Adrenal gland (tissue), 12 donors: ENCODE results near the gene CSNK1E. TPM values are rescaled to one million over a fixed set of nuclear protein-coding genes. Genes with fewer than 3 reads are reported as not detected.

Experiments used
- DNase-seq, 7 donors: peaks; one replicate each; pipeline ENCODE4 v3.0.0-alpha.2; 2019 to 2020
- H3K27ac ChIP-seq, 5 donors: fragments of 200-600 bp; sonication (generic) in 4 of 5; 1 replicate in 3 of 5; 2 replicates in 2 of 5; pipeline versions ENCODE4 v1.5.1 to v1.8.0; 2016 to 2020; ENCODE audit warnings: mild to moderate bottlenecking in 1 of 5
- H3K27me3 ChIP-seq: fragments of 200-600 bp; 2 replicates; pipeline ENCODE4 v1.8.0; 2021
- H3K36me3 ChIP-seq, 2 donors: fragments of 200-600 bp; replicated peaks in 1 of 2; 1 replicate in 1 of 2; 2 replicates in 1 of 2; pipeline versions ENCODE4 v1.5.1 to v1.8.0; 2018 to 2022
- H3K4me1 ChIP-seq, 2 donors: fragments of 200-600 bp; replicated peaks in 1 of 2; 1 replicate in 1 of 2; 2 replicates in 1 of 2; pipeline versions ENCODE4 v1.5.1 to v1.8.0; 2018 to 2021
- H3K4me3 ChIP-seq, 4 donors: fragments of 200-600 bp; sonication (generic) in 3 of 4; one replicate each; pipeline ENCODE4 v1.5.1; 2016 to 2018
- H3K9me3 ChIP-seq, 3 donors: fragments of 200-600 bp; sonication (generic) in 1 of 3; replicated peaks in 1 of 3; 1 replicate in 2 of 3; 2 replicates in 1 of 3; pipeline versions ENCODE4 v1.5.1 to v1.8.0; 2016 to 2021
- CTCF ChIP-seq, 6 experiments: fragments of 450-650 bp in 4 of 6; fragments of 200-600 bp in 2 of 6; sonication (generic) in 1 of 6; IDR thresholded peaks; 1 replicate in 5 of 6; 2 replicates in 1 of 6; pipeline versions ENCODE4 v1.5.1 to v1.8.0; 2016 to 2021; ENCODE audit warnings: antibody characterized with exemption in 6 of 6, mild to moderate bottlenecking in 2 of 6, moderate library complexity in 1 of 6
- POLR2A ChIP-seq, 2 donors: fragments of 450-650 bp; IDR thresholded peaks; one replicate each; pipeline ENCODE4 v1.6.1; 2017; ENCODE audit warnings: antibody characterized with exemption in 2 of 2, mild to moderate bottlenecking in 2 of 2, moderate library complexity in 1 of 2
- WGBS, 4 donors: extraction: QIAGEN DNeasy Blood & Tissue Kit in 2 of 4; methylation state at CpG; one replicate each; pipeline versions ENCODE4 v1.1.5 to v1.1.7; 2013 to 2017; 5-methylcytosine and 5-hydroxymethylcytosine counted together
- intact Hi-C, 2 donors: fragments of 100-400 bp; cut with DNase I; formaldehyde crosslinking; loops; one replicate each; pipeline versions ENCODE4 v1.14.1 to v1.15.0; 2022 to 2023
- polyA plus RNA-seq, 3 donors: library from polyadenylated mRNA; stranded (reverse); fragments of 200-250 nt in 2 of 3; fragments of 350-450 nt in 1 of 3; fragmentation: Illumina TruSeq in 1 of 3; extraction: RNeasy Lipid Tissue Mini Kit (QIAGEN cat#74804) in 1 of 3; gene quantifications; one replicate each; pipeline ENCODE4 v1.2.3, GENCODE V29; 2013 to 2014
- total RNA-seq, 9 donors: library from RNA; depleted of rRNA in 4 of 9; stranded (reverse); fragments of >200 nt in 4 of 9; fragments of 120-200 nt in 1 of 9; fragmentation: NEBNext Ultra II Directional in 1 of 9; extraction: Animal tissue kit (Norgen Biotek cat#: 25700) in 1 of 9; gene quantifications; one replicate each; pipeline versions ENCODE4 v1.1.0 to v1.2.4, GENCODE V29; 2013 to 2023
- donor health status: healthy with polysubstance abuse.
- donor health status: Bipolar disorder and iron deficiency.
- donor health status: DM: yes; HTN: yes; CAD: no.
- donor health status: DM: no; HTN: no; CAD: no.
- donor health status: DM: no; HTN: no; CAD: no.
- donor health status: DM: yes; HTN: yes; CAD: no.

The CSNK1E gene
- total and polyA plus RNA-seq, 12 donors = 28.4 to 142 (median 73.7) TPM

- intact Hi-C loops = no loop called here
- peak overlapping the region in 2 of 5 donors; percentile 91 to 95 for H3K27ac ChIP-seq
- no peak for DNase-seq
- H3K36me3 ChIP-seq = no peaks in the 10 kb centered on the region
- TF ChIP-seq POLR2A (IDR thresholded peaks at IDR 0.05) (no peak), CTCF (IDR thresholded peaks at IDR 0.05) (no peak)
- 55 to 64% (median 58%) methylated on average over 6 to 13 of the region's 13 CpGs for WGBS, 4 donors
- no peaks in the 10 kb centered on the region for H3K27me3 ChIP-seq
- no peak overlapping the region for H3K4me3 ChIP-seq
- no peaks in the 10 kb centered on the region for H3K9me3 ChIP-seq
- peaks cover 34 to 61% of the 10 kb centered on the region in 2 donors for H3K4me1 ChIP-seq
Observed at GRCh38 chr22:38270091-38270992, 46.9 kb downstream of the CSNK1E start.

GRCh38 chr22:38269466-38269865, 47.8 kb downstream of the CSNK1E start:
- WGBS, 4 donors = 81 to 96% (median 92%) methylated on average over 7 of the region's 7 CpGs
- TF ChIP-seq POLR2A (IDR thresholded peaks at IDR 0.05) (no peak), CTCF (IDR thresholded peaks at IDR 0.05) (no peak)
- Histone ChIP-seq H3K4me3 (no peak overlapping the region), H3K9me3 (no peaks in the 10 kb centered on the region), H3K36me3 (no peaks in the 10 kb centered on the region), H3K27me3 (no peaks in the 10 kb centered on the region), H3K4me1 (peaks cover 34 to 67% of the 10 kb centered on the region in 2 donors), H3K27ac (no peak overlapping the region)
- no peak for DNase-seq
- intact Hi-C loops = loop anchor here in 1 of 2 donors (10.0 kb wide), 1 partner anchor 85 kb away; no protein-coding TSS in a partner anchor

- TF ChIP-seq POLR2A (IDR thresholded peaks at IDR 0.05) = no peak
- no peak for TF ChIP-seq CTCF (IDR thresholded peaks at IDR 0.05)
- Histone ChIP-seq H3K4me1 (peaks cover 27 to 71% of the 10 kb centered on the region in 2 donors), H3K9me3 (no peaks in the 10 kb centered on the region), H3K27me3 (no peaks in the 10 kb centered on the region), H3K27ac (peak overlapping the region in 4 of 5 donors; percentile 9 to 76 (median 56)), H3K4me3 (no peak overlapping the region), H3K36me3 (no peaks in the 10 kb centered on the region)
- peak in 5 of 7 donors; percentile 44 to 72 (median 54) for DNase-seq
- WGBS, 4 donors = 66 to 71% (median 71%) methylated on average over 4 of the region's 4 CpGs
- intact Hi-C loops = loop anchor here in 1 of 2 donors (10.0 kb wide), 1 partner anchor 88 kb away; no protein-coding TSS in a partner anchor
Observed at GRCh38 chr22:38267086-38267485, 50.1 kb downstream of the CSNK1E start.

GRCh38 chr22:38266120-38266519, 51.1 kb downstream of the CSNK1E start:
- WGBS, 4 donors = 12 to 36% (median 27%) methylated on average over 8 of the region's 8 CpGs
- peak in 6 of 7 donors; percentile 68 to 76 (median 71) for DNase-seq
- no peak overlapping the region for H3K4me3 ChIP-seq
- intact Hi-C loops = loop anchor here in 1 of 2 donors (10.0 kb wide), 1 partner anchor 89 kb away; no protein-coding TSS in a partner anchor
- peaks cover 18 to 71% of the 10 kb centered on the region in 2 donors for H3K4me1 ChIP-seq
- H3K36me3 ChIP-seq = no peaks in the 10 kb centered on the region
- H3K9me3 ChIP-seq = no peaks in the 10 kb centered on the region
- peak overlapping the region in 4 of 5 donors; percentile 9 to 76 (median 64) for H3K27ac ChIP-seq
- TF ChIP-seq POLR2A (IDR thresholded peaks at IDR 0.05) = no peak
- no peak for TF ChIP-seq CTCF (IDR thresholded peaks at IDR 0.05)
- H3K27me3 ChIP-seq = no peaks in the 10 kb centered on the region
